GM13976 (cell line): ENCODE results near the gene GPR139.

Source experiments
- DNase-seq: peaks from one replicate; pipeline ENCODE4 v3.0.0; 2012; ENCODE audit warnings: low spot score
- CTCF ChIP-seq: IDR thresholded peaks from 2 replicates; pipeline ENCODE4 v1.5.1; 2012; ENCODE audit warnings: borderline replicate concordance, mild to moderate bottlenecking; ENCODE audit not compliant: insufficient read depth; ENCODE audit errors: extremely low read depth, missing control alignments, control extremely low read depth
- in situ Hi-C: fragments of 300-500 bp; cut with MboI; formaldehyde crosslinking; loops from one replicate; pipeline ENCODE4 v1.12.0; 2022; ENCODE audit warnings: low sequenced_read_pairs, mixed read lengths, inconsistent platforms; ENCODE audit not compliant: unreplicated experiment

The GPR139 gene

GRCh38 chr16:20064520-20064919 lies 9.2 kb downstream of the GPR139 start:
- DNase-seq, result no peak
- in situ Hi-C loops, result no loop called here
- no peak for TF ChIP-seq CTCF

- TF ChIP-seq CTCF, result no peak
- in situ Hi-C loops, result no loop called here
- no peak for DNase-seq
Measured at GRCh38 chr16:20061132-20061531, 12.6 kb downstream of the GPR139 start.

GRCh38 chr16:20056436-20056835 lies 17.3 kb downstream of the GPR139 start:
- TF ChIP-seq CTCF, result no peak
- in situ Hi-C loops, result no loop called here
- DNase-seq, result no peak

- DNase-seq, result no peak
- TF ChIP-seq CTCF, result no peak
- in situ Hi-C loops, result no loop called here
Measured at GRCh38 chr16:20053336-20053735, 20.4 kb downstream of the GPR139 start.

- in situ Hi-C loops, result no loop called here
- no peak for DNase-seq
- TF ChIP-seq CTCF, result no peak
Measured at GRCh38 chr16:20051611-20052010, 22.1 kb downstream of the GPR139 start.

GRCh38 chr16:20051147-20051546 lies 22.5 kb downstream of the GPR139 start:
- TF ChIP-seq CTCF, result no peak
- DNase-seq, result no peak
- in situ Hi-C loops, result no loop called here

- TF ChIP-seq CTCF, result no peak
- no peak for DNase-seq
- in situ Hi-C loops, result no loop called here
Measured at GRCh38 chr16:20049831-20050230, 23.9 kb downstream of the GPR139 start.
